CD4-positive, alpha-beta T cell treated with Interleukin-6 for 4 hours (primary cell): ENCODE measurements around the gene HIKESHI.
"Not testable (repeated sequence)": the region's sequence is repeated elsewhere in the genome, so short reads cannot be mapped to it uniquely, and the experiment has no call there.

ENCODE experiments used
- DNase-seq: peaks from one replicate; pipeline ENCODE4 v3.0.0-alpha.2; 2020; ENCODE audit warnings: mixed read lengths

Gene HIKESHI

DNA sequence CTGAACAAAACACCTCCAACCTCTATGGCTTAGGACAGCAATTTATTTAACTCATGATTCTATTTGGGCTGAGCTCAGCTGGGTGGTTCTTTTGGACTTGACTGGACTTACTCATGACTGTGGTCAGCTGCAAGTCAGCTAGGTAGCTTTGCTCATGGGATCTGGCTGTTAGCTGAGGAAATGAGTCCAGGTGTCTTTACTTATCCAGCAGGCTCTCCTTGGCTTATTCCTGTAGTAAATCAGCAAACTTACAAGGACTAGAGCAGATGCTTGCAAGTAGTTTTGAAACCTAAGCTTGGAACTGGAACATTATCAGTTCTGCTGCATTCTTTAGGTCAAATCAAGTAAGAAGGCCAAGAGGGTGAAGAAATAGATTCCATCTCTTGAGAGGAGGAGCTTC lies 8.0 kb upstream of the HIKESHI start:
- DNase-seq, result no peak

DNA sequence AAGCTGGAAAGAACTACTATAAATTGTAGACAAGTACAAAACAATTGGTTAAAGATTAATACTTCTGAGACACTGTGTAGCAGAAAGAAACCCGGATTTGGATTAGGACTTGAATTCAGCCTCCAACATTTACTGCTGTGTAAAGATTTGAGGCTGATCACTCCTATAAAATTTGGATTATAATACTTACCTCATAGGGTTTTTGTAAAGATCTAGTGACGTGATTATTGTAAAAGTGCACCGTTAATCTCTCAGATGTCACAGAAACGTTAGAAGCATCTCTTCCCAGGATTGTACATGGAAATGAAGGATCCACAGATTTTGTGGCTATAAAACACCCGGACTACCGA lies 323 bp upstream of the HIKESHI start:
- DNase-seq, result no peak

DNA sequence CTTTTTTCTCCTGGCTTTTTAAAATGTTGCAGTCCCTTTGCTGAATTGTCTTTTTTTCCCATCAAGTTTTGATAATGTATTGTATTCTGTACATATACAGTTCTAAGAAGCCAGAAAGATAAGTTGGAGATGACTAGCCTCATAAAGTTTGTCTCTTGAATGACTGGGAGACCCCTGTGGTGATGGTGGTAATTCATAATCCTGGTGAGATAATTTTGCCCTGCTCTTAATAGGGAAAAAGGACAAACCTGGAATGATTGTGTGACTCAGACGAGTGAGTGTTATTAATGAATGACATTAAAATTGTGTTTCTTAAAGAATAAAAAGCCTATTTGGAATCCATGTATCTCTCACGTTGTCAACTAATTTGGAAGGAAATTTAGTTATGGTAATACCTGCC lies 1.2 kb downstream of the HIKESHI start:
- DNase-seq, result no peak

DNA sequence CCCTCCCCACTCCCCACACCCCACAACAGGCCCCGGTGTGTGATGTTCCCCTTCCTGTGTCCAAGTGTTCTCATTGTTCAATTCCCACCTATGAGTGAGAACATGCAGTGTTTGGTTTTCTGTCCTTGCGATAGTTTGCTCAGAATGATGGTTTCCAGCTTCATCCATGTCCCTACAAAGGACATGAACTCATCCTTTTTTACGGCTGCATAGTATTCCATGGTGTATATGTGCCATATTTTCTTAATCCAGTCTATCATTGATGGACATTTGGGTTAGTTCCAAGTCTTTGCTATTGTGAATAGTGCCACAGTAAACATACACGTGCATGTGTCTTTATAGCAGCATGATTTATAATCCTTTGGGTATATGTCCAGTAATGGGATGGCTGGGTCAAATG lies 6.7 kb downstream of the HIKESHI start:
- DNase-seq, result not testable (repeated sequence)

DNA sequence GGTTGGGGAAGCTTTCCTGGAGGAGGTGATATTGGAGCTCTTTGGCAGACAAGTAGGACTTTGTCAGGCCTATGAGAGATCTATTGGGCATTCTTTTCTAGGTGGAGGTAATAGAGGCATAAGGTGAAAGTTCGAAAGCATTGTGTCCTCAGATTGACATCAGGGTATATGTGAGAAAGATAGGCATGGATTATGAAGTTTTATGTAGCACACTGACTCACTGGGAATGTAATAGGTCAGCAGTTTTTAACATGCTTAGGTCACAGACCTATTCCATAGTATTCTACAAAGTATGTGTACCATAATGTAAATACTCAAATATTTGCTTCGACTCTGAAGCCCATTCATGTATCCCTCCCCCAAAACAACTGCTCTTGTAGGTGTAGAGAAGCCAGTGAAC lies 11.8 kb downstream of the HIKESHI start:
- DNase-seq, result no peak

GRCh38 chr11:86314636-86315035 lies 12.6 kb downstream of the HIKESHI start:
- no peak for DNase-seq

- no peak for DNase-seq
These were observed 33.2 kb downstream of the HIKESHI start for GRCh38 chr11:86335131-86335767.

DNA sequence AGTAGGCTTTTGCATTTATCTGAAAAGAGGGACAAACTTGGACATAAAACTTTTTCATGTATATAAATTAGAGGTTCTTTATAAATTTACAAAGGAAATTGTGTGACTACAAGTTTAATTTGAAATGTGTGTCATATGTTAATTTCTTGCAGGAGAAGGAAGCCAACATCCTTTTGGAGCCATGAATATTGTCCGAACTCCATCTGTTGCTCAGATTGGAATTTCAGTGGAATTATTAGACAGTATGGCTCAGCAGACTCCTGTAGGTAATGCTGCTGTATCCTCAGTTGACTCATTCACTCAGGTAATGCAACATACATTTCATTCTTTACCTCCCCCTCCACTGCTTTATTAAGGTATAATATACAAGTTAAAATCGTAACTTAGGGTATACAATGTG lies 35.2 kb downstream of the HIKESHI start:
- no peak for DNase-seq

DNA sequence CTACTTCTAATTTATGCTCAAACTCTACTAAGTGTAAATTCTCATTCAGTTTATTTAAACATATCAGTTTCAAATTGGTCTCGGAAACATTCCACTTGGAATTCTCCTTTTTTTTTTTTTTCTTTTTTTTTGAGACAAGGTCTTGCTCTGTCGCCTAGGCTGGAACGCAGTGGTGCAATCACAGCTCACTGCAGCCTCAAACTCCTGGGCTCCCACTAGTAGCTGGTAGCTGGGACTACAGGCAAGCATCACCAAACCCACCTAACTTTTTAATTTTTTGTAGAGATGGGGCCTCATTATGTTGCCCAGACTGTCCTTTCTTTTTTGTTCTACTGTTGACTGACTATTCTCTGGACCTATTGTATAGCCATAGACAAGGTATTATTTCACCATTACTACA lies 39.3 kb downstream of the HIKESHI start:
- no peak for DNase-seq

DNA sequence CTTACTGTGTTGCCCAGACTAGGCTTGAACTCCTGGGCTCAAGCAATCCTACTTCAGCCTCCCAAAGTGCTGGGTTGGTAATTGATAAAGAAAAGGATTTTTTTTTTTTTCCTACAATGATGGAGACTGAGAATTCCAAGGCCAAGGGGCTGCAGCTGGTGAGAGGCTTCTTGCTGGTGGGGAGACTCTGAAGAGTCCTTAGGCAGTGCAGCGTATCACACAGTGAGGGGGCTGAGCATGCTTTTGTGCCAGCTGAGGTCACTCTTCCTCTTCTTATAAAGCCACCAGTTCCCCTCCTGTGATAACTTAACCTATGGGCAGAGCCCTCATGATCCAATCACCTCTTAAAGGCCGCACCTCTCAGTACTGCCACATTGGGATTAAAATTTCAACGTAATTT lies 44.5 kb downstream of the HIKESHI start:
- no peak for DNase-seq

DNA sequence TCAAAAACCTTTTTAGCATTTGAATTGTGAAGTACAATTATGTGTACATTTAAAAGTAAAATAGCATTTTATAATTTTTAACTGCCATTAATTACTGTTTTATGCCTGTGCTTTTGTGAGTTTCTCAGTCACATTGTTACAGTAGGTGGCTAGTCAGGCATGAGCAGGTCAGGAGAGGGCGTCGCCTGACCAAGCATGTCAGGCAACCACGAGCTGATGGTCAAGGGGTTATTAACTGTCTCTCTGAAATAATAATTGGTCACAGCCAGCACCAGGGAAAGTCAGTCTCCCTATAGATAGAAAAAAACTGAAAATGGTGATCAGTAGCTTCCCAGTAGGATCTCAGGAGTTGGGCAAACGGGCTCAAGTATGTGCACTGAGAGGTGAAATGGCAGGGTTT lies 53.2 kb downstream of the HIKESHI start:
- DNase-seq, result no peak

DNA sequence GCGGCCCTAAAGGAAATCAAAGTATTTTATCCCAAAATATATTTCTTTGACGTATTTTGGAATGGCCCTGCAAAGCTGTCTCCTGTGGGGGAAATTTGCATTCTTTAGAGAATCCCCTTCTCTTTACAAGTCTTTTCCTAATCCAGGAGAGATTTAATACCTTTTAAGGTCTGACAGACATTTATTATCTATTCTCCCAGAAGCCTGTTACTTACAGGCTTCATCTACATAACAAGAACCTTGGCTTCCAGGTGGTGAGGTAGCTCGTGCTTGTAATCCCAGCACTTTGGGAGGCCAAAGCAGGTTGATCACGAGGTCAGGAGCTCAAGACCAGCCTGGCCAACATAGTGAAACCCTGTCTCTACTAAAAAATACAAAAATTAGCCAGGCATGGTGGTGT lies 55.4 kb downstream of the HIKESHI start:
- DNase-seq, result not testable (repeated sequence)

- no peak for DNase-seq
These were observed 56.7 kb downstream of the HIKESHI start for GRCh38 chr11:86358720-86359119.

GRCh38 chr11:86360775-86361395 lies 58.8 kb downstream of the HIKESHI start:
- no peak for DNase-seq

- DNase-seq, result no peak
These were observed 61.4 kb downstream of the HIKESHI start for GRCh38 chr11:86363424-86363823.

GRCh38 chr11:86365546-86365945 lies 63.5 kb downstream of the HIKESHI start:
- DNase-seq, result no peak

DNA sequence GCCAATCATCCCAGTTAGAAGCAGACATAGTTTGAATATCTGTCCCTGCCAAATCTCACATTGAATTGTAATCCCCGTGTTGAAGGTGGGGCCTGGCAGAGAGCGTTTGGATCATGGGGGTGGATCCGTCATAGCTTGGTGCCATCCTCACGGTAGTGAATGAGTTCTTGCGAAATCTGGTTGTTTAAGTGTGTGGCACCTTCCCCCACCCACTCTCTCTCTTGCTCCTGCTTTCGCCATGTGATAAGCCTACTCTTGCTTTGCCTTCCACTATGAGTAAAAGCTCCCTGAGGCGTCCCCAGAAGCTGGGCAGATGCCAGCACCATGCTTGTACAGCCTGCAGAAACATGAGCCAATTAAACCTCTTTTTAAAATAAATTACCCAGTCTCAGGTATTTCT lies 67.6 kb downstream of the HIKESHI start:
- no peak for DNase-seq

DNA sequence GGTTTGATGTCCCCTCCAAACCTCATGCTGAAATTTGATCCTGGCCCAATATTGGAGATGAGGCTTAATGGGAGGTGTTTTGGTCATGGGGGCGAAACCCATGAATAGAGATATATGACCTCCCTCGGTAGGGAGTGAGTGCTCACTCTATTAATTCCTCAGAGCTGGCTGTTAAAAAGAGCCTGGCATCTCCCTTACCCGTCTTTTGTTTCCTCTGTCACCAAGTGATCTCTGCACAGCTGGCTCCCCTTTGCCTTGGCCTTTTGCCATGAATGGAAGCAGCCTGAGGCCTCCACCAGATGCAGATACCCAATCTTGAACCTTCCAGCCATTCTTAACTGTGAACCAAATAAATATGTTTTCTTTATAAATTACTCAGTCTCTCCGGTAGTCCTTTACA lies 68.1 kb downstream of the HIKESHI start:
- no peak for DNase-seq

GRCh38 chr11:86370922-86371594 lies 69.0 kb downstream of the HIKESHI start:
- no peak for DNase-seq

DNA sequence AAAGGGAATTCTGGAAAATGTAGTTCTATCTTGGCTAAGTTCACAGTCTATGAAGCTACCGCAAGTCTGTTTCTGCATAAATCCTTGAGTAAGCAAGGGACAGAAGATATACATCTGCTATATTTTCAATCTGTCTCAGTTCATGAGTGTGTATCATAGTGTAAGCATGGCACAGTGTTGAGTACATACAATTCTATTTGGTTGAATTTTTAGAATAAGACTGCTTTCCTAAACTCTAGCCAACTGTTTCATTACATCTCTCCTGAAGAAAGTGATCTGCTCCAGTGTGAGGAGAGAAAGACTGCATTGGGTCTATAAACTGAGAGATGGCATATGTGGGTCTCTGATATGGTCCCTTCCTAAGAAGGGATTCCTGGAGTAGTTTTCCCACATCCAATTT lies 70.0 kb downstream of the HIKESHI start:
- DNase-seq, result no peak

DNA sequence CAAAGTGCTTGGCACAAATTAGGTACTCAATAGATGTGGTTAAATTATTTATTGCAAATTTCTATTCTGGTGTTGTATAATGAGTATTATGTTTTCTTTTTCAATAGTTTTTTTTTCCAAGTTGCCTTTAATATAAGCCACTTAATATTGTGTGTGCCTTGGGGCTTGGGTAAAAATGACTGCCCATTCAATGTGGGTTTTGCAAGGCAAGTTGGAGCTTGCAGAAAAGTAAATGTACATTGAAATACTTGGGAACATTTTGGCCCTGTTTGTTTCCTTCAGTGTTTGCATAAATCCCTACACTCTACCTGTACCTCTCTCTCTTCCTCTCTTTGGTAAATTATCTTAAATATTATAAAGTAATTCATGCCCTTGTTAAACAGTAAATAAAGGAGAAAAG lies 70.5 kb downstream of the HIKESHI start:
- DNase-seq, result no peak

GRCh38 chr11:86374069-86374468 lies 72.0 kb downstream of the HIKESHI start:
- no peak for DNase-seq

GRCh38 chr11:86374586-86374985 lies 72.5 kb downstream of the HIKESHI start, which contains the start of gene CCDC81:
TSS of gene CCDC81 (plus strand) at chr11:86374887. CDS start at chr11:86375164, 277 bp downstream.
- DNase-seq, result no peak

DNA sequence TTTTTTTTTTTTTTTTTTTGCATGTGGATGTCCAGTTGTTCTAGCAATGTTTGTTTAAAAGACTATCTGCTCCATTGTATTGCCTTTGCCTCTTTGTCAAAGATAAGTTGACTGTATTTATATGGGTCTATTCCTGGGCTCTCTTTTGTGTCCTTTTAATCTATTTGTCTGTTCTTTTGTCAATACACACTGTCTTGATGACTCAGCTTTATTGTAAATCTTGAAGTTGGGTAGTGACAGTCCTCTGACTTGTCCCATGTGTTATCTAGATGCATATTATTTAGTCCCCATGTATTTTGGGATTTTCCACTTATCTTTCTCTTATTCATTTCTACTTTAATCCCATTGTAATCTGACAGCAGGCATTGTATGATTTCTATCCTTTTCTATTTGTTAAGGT lies 75.9 kb downstream of the HIKESHI start:
- DNase-seq, result no peak
